ENCODE results near the gene GNMT. TPM values are rescaled to one million over a fixed set of nuclear protein-coding genes. Genes with fewer than 3 reads are reported as not detected.

Gene GNMT
- total RNA-seq, 4 donors from 2014 or later: 0.25 to 1.4 (median 0.60) TPM

GRCh38 chr6:42958125-42958524 lies 2.4 kb upstream of the GNMT start:
- TF ChIP-seq POLR2A (IDR thresholded peaks at IDR 0.05): no peak
- no peak for TF ChIP-seq CTCF (IDR thresholded peaks at IDR 0.05)
- WGBS, 2 donors: 83 to 86% methylated on average over 8 of the region's 8 CpGs

DNA sequence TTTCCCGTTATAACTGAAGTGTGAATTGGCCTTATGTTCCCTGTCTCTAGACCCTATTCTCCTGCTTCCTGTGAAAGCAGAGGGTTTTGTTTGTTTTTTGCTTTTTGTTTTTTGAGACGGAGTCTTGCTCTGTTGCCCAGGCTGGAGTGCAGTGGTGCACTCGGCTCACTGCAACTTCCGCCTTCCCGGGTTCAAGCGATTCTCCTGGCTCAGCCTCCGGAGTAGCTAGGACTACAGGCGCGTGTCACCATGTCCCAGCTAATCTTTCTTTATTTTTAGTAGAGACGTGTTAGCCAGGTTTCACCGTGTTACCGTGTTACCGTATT lies 674 bp upstream of the GNMT start:
- H3K4me3 ChIP-seq (ENCODE audit: low read depth, poor library complexity, severe bottlenecking): no peak overlapping the region
- 26 to 41% methylated on average over 13 of the region's 13 CpGs for WGBS, 2 donors
- TF ChIP-seq CTCF (IDR thresholded peaks at IDR 0.05) (no peak), POLR2A (IDR thresholded peaks at IDR 0.05) (no peak)
- no peak for DNase-seq (ENCODE audit: low spot score in 2 of 2)
- intact Hi-C loops (cut with DNase I; ENCODE audit: low total_unique reads): no loop called here

More at GRCh38 chr6:42958125-42958524, 2.4 kb upstream of the GNMT start:
- H3K4me3 ChIP-seq (ENCODE audit: low read depth, poor library complexity, severe bottlenecking): no peak overlapping the region
- intact Hi-C loops (cut with DNase I; ENCODE audit: low total_unique reads): no loop called here
- DNase-seq (ENCODE audit: low spot score in 2 of 2): no peak

GRCh38 chr6:42961020-42961470 lies 491 bp downstream of the GNMT start:
- no peak for DNase-seq (ENCODE audit: low spot score in 2 of 2)
- intact Hi-C loops (cut with DNase I; ENCODE audit: low total_unique reads): no loop called here
- WGBS, 2 donors: 24 to 28% methylated on average over 9 to 15 of the region's 15 CpGs
- no peak overlapping the region for H3K4me3 ChIP-seq (ENCODE audit: low read depth, poor library complexity, severe bottlenecking)
- TF ChIP-seq POLR2A (IDR thresholded peaks at IDR 0.05) (no peak), CTCF (IDR thresholded peaks at IDR 0.05) (no peak)

DNA sequence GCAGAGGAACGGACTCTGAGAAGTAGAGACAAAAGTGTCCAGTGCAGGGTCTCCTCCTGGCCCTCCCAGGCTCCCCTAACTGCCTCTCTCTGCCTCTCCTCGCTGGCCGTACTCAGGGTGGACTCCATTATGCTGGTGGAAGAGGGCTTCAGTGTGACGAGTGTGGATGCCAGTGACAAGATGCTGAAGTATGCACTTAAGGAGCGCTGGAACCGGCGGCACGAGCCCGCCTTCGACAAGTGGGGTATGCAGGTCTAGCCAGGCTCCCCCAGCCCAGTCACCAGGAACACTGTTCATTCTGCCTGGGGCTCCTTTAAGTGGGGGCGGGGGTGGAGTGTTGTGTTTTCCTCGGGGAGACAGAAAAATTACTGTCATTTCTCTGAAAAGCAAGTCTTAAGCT lies 1.5 kb downstream of the GNMT start:
- TF ChIP-seq CTCF (IDR thresholded peaks at IDR 0.05): no peak
- TF ChIP-seq POLR2A (IDR thresholded peaks at IDR 0.05): no peak
- 91 to 92% methylated on average over 12 of the region's 12 CpGs for WGBS, 2 donors

DNA sequence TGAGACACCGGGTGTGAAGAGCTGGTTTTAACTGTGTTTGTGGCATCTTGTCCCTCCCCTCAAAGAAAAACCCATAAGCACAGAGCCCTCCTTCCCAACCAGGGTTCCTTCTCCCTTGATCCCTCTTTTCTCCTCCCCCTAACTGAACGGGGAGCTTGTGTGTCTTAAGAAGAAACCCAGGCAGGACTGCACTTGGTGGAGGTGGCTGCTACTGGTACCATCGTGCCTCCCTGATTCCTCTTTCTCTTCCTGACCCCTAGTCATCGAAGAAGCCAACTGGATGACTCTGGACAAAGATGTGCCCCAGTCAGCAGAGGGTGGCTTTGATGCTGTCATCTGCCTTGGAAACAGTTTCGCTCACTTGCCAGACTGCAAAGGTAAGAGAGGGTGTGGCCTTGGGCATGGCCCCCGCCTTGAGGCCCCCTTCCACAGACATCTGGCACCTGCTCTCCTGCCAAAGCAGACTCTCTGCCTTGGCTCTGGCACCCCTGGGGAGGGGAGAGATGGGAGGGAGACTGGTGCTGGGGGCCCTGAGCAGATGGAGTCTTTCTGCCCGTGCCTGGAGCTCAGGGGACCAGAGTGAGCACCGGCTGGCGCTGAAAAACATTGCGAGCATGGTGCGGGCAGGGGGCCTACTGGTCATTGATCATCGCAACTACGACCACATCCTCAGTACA lies 2.1 kb downstream of the GNMT start:
- no peak overlapping the region for H3K4me3 ChIP-seq (ENCODE audit: low read depth, poor library complexity, severe bottlenecking)
- intact Hi-C loops (cut with DNase I; ENCODE audit: low total_unique reads): no loop called here
- peak in 1 of 2 donors; percentile 50 for DNase-seq (ENCODE audit: low spot score in 2 of 2)
- TF ChIP-seq CTCF (IDR thresholded peaks at IDR 0.05) (no peak), POLR2A (IDR thresholded peaks at IDR 0.05) (no peak)
- WGBS, 2 donors: 90 to 93% methylated on average over 12 to 13 of the region's 13 CpGs

More for the DNA sequence above, 1.5 kb downstream of the GNMT start:
- intact Hi-C loops (cut with DNase I; ENCODE audit: low total_unique reads): no loop called here
- DNase-seq (ENCODE audit: low spot score in 2 of 2): peak in 1 of 2 donors; percentile 57
- no peak overlapping the region for H3K4me3 ChIP-seq (ENCODE audit: low read depth, poor library complexity, severe bottlenecking)

All from lower leg skin (tissue), 4 donors.